Motor neuron (in vitro differentiated cells): ENCODE measurements around the gene ZCRB1. TPM values are rescaled to one million over a fixed set of nuclear protein-coding genes. Genes with fewer than 3 reads are reported as not detected.

Experiments used
- ATAC-seq, 8 experiments: fragments of 200-7000 bp; cut with Tn5 transposase; replicated peaks in 6 of 8; 2 replicates each; pipeline ENCODE4 v1.8.0; 2021; ENCODE audit warnings: mild to moderate bottlenecking in 8 of 8, moderate library complexity in 8 of 8
- H3K27ac ChIP-seq, 2 donors: fragments of 250-450 bp; sonication (Bioruptor Pico); 2 replicates each; pipeline ENCODE4 v1.9.0; 2021; ENCODE audit warnings: antibody characterized with exemption in 2 of 2, mild to moderate bottlenecking in 2 of 2, moderate library complexity in 1 of 2
- H3K4me1 ChIP-seq, 2 donors: fragments of 250-450 bp; sonication (Bioruptor Pico); replicated peaks in 1 of 2; 2 replicates each; pipeline ENCODE4 v1.6.1; 2021; ENCODE audit warnings: antibody characterized with exemption in 2 of 2, mild to moderate bottlenecking in 2 of 2, moderate library complexity in 1 of 2
- H3K4me3 ChIP-seq, 5 donors: fragments of 250-450 bp; sonication (Bioruptor Pico); 2 replicates each; pipeline ENCODE4 v1.9.0; 2021; ENCODE audit warnings: antibody characterized with exemption in 5 of 5, mild to moderate bottlenecking in 5 of 5, moderate library complexity in 4 of 5
- WGBS, 10 experiments: fragments of 450-650 bp; shearing (Covaris generic); methylation state at CpG; one replicate each; pipeline ENCODE4 v1.0.0; 2022; 5-methylcytosine and 5-hydroxymethylcytosine counted together
- in situ Hi-C, 9 experiments: fragments of 400-800 bp; cut with MboI; loops; one replicate each; pipeline ENCODE4 v1.15.0; 2021; ENCODE audit warnings: low sequenced_read_pairs in 9 of 9, low pct_unique_long_range_greater_than_20kb in 2 of 9; ENCODE audit not compliant: unreplicated experiment in 9 of 9
- total RNA-seq, 8 experiments: library from RNA; unstranded; fragments of 300-600 nt; gene quantifications; 2 replicates each; pipeline versions ENCODE4 v1.2.3 to v1.2.4, GENCODE V29; 2022

The ZCRB1 gene
- total RNA-seq, 8 experiments from 2014 or later = 34.1 to 70.0 (median 44.1) TPM

DNA sequence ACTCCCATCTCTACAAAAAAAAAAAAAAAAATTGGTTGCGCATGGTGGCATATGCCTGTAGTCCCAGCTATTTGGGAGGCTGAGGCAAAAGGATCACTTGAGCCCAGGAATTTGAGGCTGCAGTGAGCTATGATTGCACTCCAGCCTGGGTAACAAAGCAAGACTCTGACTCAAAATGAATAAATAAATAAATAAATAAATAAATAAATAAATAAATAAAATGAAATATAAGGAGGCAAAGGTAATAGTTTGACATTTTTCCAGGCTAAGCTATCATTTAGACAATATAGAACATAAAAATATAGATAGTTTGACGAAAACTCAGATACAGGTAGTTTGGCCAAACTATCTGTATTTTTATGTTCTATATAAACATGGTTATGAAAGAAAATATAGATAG is 40.5 kb downstream of the ZCRB1 start:
- Histone ChIP-seq H3K27ac (no peak overlapping the region), H3K4me1 (peaks cover 2 to 6% of the 10 kb centered on the region in 2 donors), H3K4me3 (no peak overlapping the region)
- WGBS, 10 experiments = 90 to 100% (median 96%) methylated on average over 2 of the region's 2 CpGs; no CpG with 5 or more reads in 1 of the 10 experiments
- no peak for ATAC-seq
- in situ Hi-C loops = no loop called here

- Histone ChIP-seq H3K4me3 (no peak overlapping the region), H3K4me1 (peaks cover 2 to 6% of the 10 kb centered on the region in 2 donors), H3K27ac (no peak overlapping the region)
- no peak for ATAC-seq
- in situ Hi-C loops = no loop called here
- WGBS, 10 experiments = 25 to 100% (median 90%) methylated on average over 1 to 2 of the region's 2 CpGs
Measured at GRCh38 chr12:42284876-42285275, 41.0 kb downstream of the ZCRB1 start.

- no peak overlapping the region for H3K27ac ChIP-seq
- in situ Hi-C loops = no loop called here
- ATAC-seq = no peak
- H3K4me1 ChIP-seq = peaks cover 2 to 6% of the 10 kb centered on the region in 2 donors
- no peak overlapping the region for H3K4me3 ChIP-seq
- WGBS, 10 experiments = 0 to 100% (median 80%) methylated on average over 1 of the region's 1 CpG; no CpG with 5 or more reads in 3 of the 10 experiments
Measured at GRCh38 chr12:42284157-42284556, 41.7 kb downstream of the ZCRB1 start.

DNA sequence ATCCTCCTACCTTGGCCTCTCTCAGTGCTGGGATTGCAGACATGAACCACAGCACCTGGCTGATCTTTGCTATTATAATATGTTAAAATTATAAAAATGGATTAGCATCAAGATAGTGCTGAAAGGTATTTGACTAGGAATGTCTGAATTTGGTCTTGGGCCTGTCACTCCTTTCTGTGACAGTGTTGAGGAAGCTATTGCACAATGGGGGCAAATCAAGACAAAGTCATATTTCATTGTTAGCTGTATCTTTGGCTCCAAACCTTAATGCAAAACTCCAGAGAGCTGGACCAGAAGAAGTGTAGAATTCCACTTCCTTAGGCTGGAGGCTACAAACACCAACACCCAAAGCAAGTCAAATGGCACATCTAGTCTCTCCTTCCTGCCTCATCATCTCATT is 42.2 kb downstream of the ZCRB1 start:
- no peak overlapping the region for H3K27ac ChIP-seq
- ATAC-seq = no peak
- no peak overlapping the region for H3K4me3 ChIP-seq
- H3K4me1 ChIP-seq = peaks cover 2 to 6% of the 10 kb centered on the region in 2 donors
- in situ Hi-C loops = no loop called here

- peaks cover 2 to 6% of the 10 kb centered on the region in 2 donors for H3K4me1 ChIP-seq
- 0 to 95% (median 48%) methylated on average over 1 to 2 of the region's 2 CpGs for WGBS, 10 experiments
- no peak overlapping the region for H3K27ac ChIP-seq
- ATAC-seq = no peak
- no peak overlapping the region for H3K4me3 ChIP-seq
- in situ Hi-C loops = no loop called here
Measured at GRCh38 chr12:42282294-42282693, 43.6 kb downstream of the ZCRB1 start.

DNA sequence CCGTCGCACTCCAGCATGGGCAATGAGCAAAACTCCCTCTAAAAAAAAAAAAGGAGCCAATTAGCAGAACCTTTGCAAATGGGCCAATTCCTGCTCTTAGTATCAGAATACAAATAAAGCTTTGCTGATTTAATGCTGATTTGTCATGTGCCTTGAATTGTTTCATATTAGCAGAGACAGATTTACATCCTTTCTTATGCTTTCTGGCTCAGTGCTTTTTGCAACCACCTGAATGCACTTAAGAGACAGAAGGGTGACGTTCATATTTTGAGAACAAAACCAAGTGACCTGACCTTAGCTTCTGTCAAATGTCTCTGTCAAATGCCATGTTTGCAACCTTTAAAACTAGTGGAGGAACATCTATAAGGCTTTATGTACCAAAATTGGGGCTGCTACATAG is 44.0 kb downstream of the ZCRB1 start:
- in situ Hi-C loops = no loop called here
- 0 to 90% (median 23%) methylated on average over 1 to 2 of the region's 3 CpGs; no CpG with 5 or more reads in 3 of the 10 experiments for WGBS, 10 experiments
- ATAC-seq = peak in 1 of 8 experiments; percentile 33
- Histone ChIP-seq H3K4me3 (no peak overlapping the region), H3K27ac (no peak overlapping the region), H3K4me1 (peaks cover 2 to 6% of the 10 kb centered on the region in 2 donors)

GRCh38 chr12:42281278-42281677 is 44.6 kb downstream of the ZCRB1 start:
- in situ Hi-C loops = no loop called here
- no peak for ATAC-seq
- no peak overlapping the region for H3K27ac ChIP-seq

GRCh38 chr12:42278128-42278510 is 47.8 kb downstream of the ZCRB1 start:
- Histone ChIP-seq H3K4me1 (peaks cover 2 to 6% of the 10 kb centered on the region in 2 donors), H3K27ac (no peak overlapping the region), H3K4me3 (no peak overlapping the region)
- in situ Hi-C loops = no loop called here
- ATAC-seq = peak in 5 of 8 experiments; percentile 51 to 100 (median 63)

More at GRCh38 chr12:42281278-42281677, 44.6 kb downstream of the ZCRB1 start:
- WGBS, 10 experiments = 0 to 100% (median 55%) methylated on average over 1 to 2 of the region's 3 CpGs; no CpG with 5 or more reads in 3 of the 10 experiments
- no peak overlapping the region for H3K4me3 ChIP-seq
- H3K4me1 ChIP-seq = peaks cover 2 to 6% of the 10 kb centered on the region in 2 donors

- 0 to 100% (median 80%) methylated on average over 1 to 6 of the region's 6 CpGs for WGBS, 10 experiments
- no peak overlapping the region for H3K27ac ChIP-seq
- in situ Hi-C loops = no loop called here
- no peak for ATAC-seq
- no peak overlapping the region for H3K4me3 ChIP-seq
- H3K4me1 ChIP-seq = peaks cover 2 to 6% of the 10 kb centered on the region in 2 donors
Measured at GRCh38 chr12:42277396-42278127, 48.3 kb downstream of the ZCRB1 start.

- Histone ChIP-seq H3K4me3 (no peak overlapping the region), H3K4me1 (no peaks in the 10 kb centered on the region), H3K27ac (no peak overlapping the region)
- 21 to 100% (median 75%) methylated on average over 1 to 4 of the region's 4 CpGs; no CpG with 5 or more reads in 3 of the 10 experiments for WGBS, 10 experiments
- no peak for ATAC-seq
- in situ Hi-C loops = no loop called here
Measured at GRCh38 chr12:42275499-42275898, 50.4 kb downstream of the ZCRB1 start.

- in situ Hi-C loops = no loop called here
- no peak for ATAC-seq
- Histone ChIP-seq H3K27ac (no peak overlapping the region), H3K4me3 (no peak overlapping the region), H3K4me1 (no peaks in the 10 kb centered on the region)
- 100% methylated on average over 1 of the region's 21 CpGs; no CpG with 5 or more reads in 9 of the 10 experiments for WGBS, 10 experiments
Measured at GRCh38 chr12:42273706-42274105, 52.2 kb downstream of the ZCRB1 start.

- Histone ChIP-seq H3K27ac (no peak overlapping the region), H3K4me1 (no peaks in the 10 kb centered on the region), H3K4me3 (no peak overlapping the region)
- no peak for ATAC-seq
- 10 to 67% (median 25%) methylated on average over 1 to 3 of the region's 4 CpGs; no CpG with 5 or more reads in 2 of the 10 experiments for WGBS, 10 experiments
- in situ Hi-C loops = no loop called here
Measured at GRCh38 chr12:42270596-42270995, 55.3 kb downstream of the ZCRB1 start.

DNA sequence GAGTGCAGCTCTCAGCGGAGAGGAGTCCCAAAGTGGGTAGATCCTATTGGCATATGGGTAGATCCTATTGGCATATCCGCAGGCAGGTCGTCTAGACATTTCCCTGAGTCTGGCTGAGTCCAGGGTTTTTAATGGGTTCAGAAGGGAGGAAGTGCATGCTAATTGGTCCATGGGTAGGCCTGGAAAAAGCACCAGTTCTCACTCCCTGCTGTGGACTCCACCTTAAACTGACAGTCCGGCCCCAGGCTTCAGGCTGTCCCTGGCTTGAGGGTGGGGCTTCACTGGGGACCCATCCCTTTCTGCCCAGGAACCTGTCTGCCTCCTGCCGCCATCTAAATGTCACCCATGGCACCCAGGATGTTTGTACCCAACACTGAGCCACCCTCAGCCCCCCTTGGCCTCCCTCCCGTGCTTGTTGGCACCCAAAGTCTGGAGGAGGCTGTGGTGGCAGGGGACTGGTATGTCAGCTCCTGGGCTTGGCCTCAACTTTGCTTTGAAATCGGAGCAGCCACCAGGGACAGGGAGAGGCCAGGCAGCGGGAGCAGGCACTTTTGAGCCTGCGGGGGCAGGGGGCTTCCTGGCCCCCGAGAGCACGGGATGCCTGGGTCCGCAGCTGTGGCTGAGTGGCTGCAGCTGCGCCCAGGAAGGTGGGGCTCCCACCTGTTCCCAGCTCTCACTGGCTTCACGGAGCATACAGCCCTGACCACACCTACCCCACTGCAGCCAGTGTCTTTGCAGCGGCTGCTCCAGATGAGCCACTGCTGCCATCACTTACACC is 58.3 kb downstream of the ZCRB1 start:
- H3K27ac ChIP-seq = no peak overlapping the region
- whole genome bisulfite sequencing, 10 experiments = 37 to 100% (median 80%) methylated on average over 1 to 3 of the region's 15 CpGs; no CpG with 5 or more reads in 5 of the 10 experiments
- H3K4me3 ChIP-seq = no peak overlapping the region
- ATAC-seq = peak in 2 of 8 experiments; percentile 62 to 65
- H3K4me1 ChIP-seq = no peaks in the 10 kb centered on the region
- in situ Hi-C loops = no loop called here
